ENCODE measurements around the gene TLN1. TPM values are rescaled to one million over a fixed set of nuclear protein-coding genes. Genes with fewer than 3 reads are reported as not detected.

Gene TLN1
- total and polyA plus RNA-seq, 2 experiments from 2014 or later = 21.5 to 120 TPM

GRCh38 chr9:35749515-35750255 lies 17.7 kb upstream of the TLN1 start (continued):
- no peak for TF ChIP-seq ZNF462 (CRISPR knock-in tag; IDR thresholded peaks at IDR 0.05)
- TF ChIP-seq ZNF331 (CRISPR knock-in tag; IDR thresholded peaks at IDR 0.05; ENCODE audit: low read depth) = no peak
- no peak for TF ChIP-seq ETS1 (IDR thresholded peaks at IDR 0.05)
- no peak for TF ChIP-seq CREB1 (CRISPR knock-in tag; IDR thresholded peaks at IDR 0.05; ENCODE audit: low read depth)
- TF ChIP-seq POLR2AphosphoS5 (IDR thresholded peaks at IDR 0.05; ENCODE audit: low read depth) = no peak
- no peak for TF ChIP-seq EZH2phosphoT487 (IDR thresholded peaks at IDR 0.05; ENCODE audit: unreplicated experiment)
- no peak for TF ChIP-seq NANOG (IDR thresholded peaks at IDR 0.05; ENCODE audit: borderline replicate concordance)
- TF ChIP-seq EZH2 (IDR thresholded peaks at IDR 0.05; ENCODE audit: low read depth, unreplicated experiment) = no peak
- no peak for TF ChIP-seq CTCF (conservative IDR thresholded peaks at IDR 0.05; ENCODE audit: low read depth in 2 of 2)
